Activated T-cell treated with anti-CD3 and anti-CD28 coated beads, Interleukin-2, amount 50 U/mL, for 24 hours (primary cell): Measurements from ENCODE around the gene CCDC38.

Source experiments
- DNase-seq: peaks from one replicate; pipeline ENCODE4 v3.0.0-alpha.2; 2020
- H3K27ac Mint-ChIP-seq: 2 replicates; pipeline ENCODE4 v1.8.0; 2020; ENCODE audit warnings: mild to moderate bottlenecking, mixed read lengths
- H3K27me3 Mint-ChIP-seq: 2 replicates; pipeline ENCODE4 v1.8.0; 2020; ENCODE audit warnings: mixed read lengths
- H3K36me3 Mint-ChIP-seq: 2 replicates; pipeline ENCODE4 v1.8.0; 2020; ENCODE audit warnings: low read depth, mixed read lengths
- H3K4me1 Mint-ChIP-seq: 2 replicates; pipeline ENCODE4 v1.8.0; 2020; ENCODE audit warnings: low read depth, mixed read lengths
- H3K4me3 Mint-ChIP-seq: 2 replicates; pipeline ENCODE4 v1.8.0; 2020; ENCODE audit warnings: mild to moderate bottlenecking, moderate library complexity, mixed read lengths
- H3K9me3 Mint-ChIP-seq: 2 replicates; pipeline ENCODE4 v1.8.0; 2020; ENCODE audit warnings: mixed read lengths

CCDC38 gene

DNA sequence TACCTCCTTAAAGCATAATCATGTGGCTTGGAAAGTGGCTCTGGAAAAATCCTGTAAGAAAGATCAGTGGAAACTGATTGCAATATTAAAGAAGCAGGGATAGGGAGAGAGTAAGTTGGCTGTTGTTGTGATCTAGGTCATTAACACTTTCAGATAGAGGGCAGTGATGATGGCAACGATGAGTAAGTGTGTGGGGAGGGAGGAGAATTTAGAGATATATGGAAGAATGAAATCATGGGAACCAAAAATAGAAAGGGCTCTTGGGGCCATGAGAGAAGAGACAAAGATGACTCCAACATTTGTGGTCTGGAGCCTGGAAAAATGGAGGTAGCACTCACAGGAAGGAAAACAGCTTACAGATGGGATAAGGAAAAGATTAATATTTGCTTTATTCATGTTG lies 60.3 kb downstream of the CCDC38 start:
- Mint-ChIP-seq H3K27ac (no peak overlapping the region), H3K4me3 (no peak overlapping the region), H3K27me3 (no peaks in the 10 kb centered on the region), H3K9me3 (no peaks in the 10 kb centered on the region), H3K36me3 (no peaks in the 10 kb centered on the region), H3K4me1 (no peaks in the 10 kb centered on the region)
- no peak for DNase-seq

DNA sequence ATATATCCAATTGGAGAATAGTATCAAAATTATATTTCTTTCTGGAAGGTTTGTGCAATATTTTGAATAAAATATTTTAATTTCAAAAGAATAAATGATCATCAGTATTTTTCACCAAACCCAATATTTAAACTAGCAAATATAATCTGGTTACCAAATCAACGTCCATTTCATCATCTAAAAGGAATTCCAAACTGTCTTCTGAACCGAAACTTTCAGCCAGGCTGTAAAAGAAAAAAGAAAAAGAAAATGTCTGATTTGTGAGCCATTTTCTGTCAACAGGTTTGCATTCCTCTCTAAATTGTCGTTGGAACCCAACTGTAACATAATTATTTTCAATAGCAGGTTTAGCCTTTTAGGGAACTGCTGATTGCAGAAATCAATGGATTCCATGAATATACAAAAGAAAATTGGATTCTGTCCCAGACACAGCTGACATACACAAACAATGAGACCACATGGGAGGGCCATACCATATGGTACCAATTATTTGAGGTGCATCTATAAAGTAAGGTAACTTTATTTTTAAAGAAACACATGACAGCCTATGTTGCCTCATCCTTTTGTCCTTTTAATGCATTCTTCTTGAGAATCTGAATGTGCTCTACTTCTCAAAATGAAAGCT lies 61.0 kb downstream of the CCDC38 start:
- H3K27me3 Mint-ChIP-seq: no peaks in the 10 kb centered on the region
- H3K4me1 Mint-ChIP-seq: no peaks in the 10 kb centered on the region
- no peak for DNase-seq
- no peak overlapping the region for H3K4me3 Mint-ChIP-seq
- no peaks in the 10 kb centered on the region for H3K9me3 Mint-ChIP-seq
- no peak overlapping the region for H3K27ac Mint-ChIP-seq
- H3K36me3 Mint-ChIP-seq: no peaks in the 10 kb centered on the region

DNA sequence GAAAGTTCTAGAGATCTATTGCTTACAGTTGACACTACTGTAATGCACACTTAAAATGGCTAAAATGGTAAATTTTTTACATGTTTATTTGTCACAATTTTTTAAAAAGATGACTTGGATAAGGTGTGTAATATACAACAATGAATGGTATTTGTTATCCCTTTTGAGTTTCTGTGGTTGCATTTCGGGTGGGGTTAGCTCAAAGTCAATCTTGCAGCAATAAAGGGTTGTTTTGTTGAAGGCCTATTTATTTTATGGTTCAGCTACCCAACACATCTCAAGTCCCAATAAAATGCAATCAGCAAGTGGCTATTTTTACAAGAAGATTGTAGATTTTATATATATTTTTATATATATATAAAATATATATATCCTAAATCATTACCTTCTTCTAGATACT lies 61.5 kb downstream of the CCDC38 start:
- Mint-ChIP-seq H3K9me3 (no peaks in the 10 kb centered on the region), H3K4me3 (no peak overlapping the region), H3K27me3 (no peaks in the 10 kb centered on the region), H3K4me1 (no peaks in the 10 kb centered on the region), H3K27ac (no peak overlapping the region), H3K36me3 (no peaks in the 10 kb centered on the region)
- DNase-seq: no peak

DNA sequence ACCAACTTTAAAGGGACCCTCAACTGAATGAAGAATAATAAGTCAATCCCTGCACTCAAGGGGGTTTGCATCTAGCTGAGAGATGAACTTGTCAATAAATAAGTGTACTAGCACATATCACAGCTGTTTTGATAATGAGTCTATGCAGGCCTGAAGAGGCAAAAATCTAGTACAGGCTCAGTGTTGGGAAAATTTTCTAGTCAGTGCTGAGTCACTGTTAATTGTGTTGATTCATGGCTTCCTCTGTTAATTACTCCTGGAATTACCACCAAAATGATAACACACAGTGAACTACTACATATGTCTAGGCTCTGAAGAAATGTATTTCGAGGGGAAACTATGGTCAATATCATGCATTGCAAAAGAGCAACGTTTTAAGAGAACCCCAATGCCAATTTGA lies 64.8 kb downstream of the CCDC38 start:
- Mint-ChIP-seq H3K4me3 (no peak overlapping the region), H3K27ac (no peak overlapping the region), H3K27me3 (no peaks in the 10 kb centered on the region), H3K36me3 (peaks cover 13% of the 10 kb centered on the region), H3K9me3 (no peaks in the 10 kb centered on the region), H3K4me1 (no peaks in the 10 kb centered on the region)
- no peak for DNase-seq

DNA sequence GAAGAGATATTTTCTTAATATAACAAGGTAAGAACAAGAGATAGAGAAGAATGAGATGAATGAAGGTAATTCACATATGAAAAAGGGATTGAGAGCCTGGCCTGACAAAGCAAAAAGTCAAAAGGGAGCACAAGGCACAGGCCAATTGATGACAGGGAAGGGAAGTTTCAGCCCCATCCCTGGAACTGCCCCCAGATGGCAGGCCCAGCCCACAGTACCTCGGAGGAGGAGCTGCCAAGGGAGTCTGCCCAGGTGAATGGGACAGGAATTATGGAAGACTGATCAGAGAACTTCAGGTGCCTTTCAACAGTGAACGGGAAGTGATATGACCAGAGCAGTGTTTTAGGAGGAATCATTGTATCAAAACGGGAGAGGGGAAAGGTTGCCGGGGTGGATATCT lies 68.0 kb downstream of the CCDC38 start:
- H3K4me3 Mint-ChIP-seq: no peak overlapping the region
- H3K4me1 Mint-ChIP-seq: peaks cover 2% of the 10 kb centered on the region
- DNase-seq: no peak
- H3K27ac Mint-ChIP-seq: no peak overlapping the region
- H3K36me3 Mint-ChIP-seq: peaks cover 39% of the 10 kb centered on the region
- no peaks in the 10 kb centered on the region for H3K27me3 Mint-ChIP-seq
- H3K9me3 Mint-ChIP-seq: no peaks in the 10 kb centered on the region

DNA sequence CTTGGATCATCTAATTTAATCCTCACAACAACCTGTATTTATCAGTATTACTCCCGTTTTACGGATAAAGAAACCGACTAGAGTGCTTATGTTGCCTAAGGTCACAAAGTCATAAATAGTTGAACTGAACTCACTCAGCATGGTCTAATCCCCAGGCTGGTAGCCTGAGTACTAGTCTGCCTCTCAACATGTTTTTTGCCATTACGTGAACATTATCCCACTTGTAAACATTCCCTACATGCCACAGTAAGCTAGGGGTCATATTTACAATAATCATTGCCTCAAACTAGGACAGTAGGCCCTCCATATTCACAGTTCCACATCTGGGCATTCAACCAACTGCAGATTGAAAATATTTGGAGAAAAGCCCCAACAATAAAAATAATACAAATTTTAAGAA lies 71.5 kb downstream of the CCDC38 start:
- no peaks in the 10 kb centered on the region for H3K27me3 Mint-ChIP-seq
- H3K27ac Mint-ChIP-seq: no peak overlapping the region
- no peaks in the 10 kb centered on the region for H3K9me3 Mint-ChIP-seq
- H3K36me3 Mint-ChIP-seq: peaks cover 72% of the 10 kb centered on the region
- peaks cover 10% of the 10 kb centered on the region for H3K4me1 Mint-ChIP-seq
- no peak overlapping the region for H3K4me3 Mint-ChIP-seq
- no peak for DNase-seq

DNA sequence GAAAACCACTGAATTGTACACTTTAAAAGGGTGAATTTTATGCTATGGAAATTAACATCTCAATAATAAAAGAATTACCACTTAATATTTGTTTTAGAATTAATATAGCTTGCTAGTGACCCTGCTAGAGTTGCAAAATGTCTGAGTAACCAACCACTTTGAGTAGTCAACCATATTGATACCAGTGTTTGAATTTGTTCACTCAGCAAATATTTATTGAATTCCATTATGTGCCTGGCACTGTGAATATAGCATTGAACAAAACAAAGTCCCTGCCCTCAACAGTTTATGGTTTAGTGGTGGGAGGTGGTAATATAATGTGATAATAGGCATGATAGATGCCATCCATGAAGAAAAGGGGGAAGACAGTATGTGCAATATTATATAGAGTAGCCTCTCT lies 79.1 kb downstream of the CCDC38 start:
- H3K9me3 Mint-ChIP-seq: no peaks in the 10 kb centered on the region
- no peak overlapping the region for H3K4me3 Mint-ChIP-seq
- no peak overlapping the region for H3K27ac Mint-ChIP-seq
- DNase-seq: no peak
- peaks cover 80% of the 10 kb centered on the region for H3K36me3 Mint-ChIP-seq
- peaks cover 36% of the 10 kb centered on the region for H3K4me1 Mint-ChIP-seq
- no peaks in the 10 kb centered on the region for H3K27me3 Mint-ChIP-seq

DNA sequence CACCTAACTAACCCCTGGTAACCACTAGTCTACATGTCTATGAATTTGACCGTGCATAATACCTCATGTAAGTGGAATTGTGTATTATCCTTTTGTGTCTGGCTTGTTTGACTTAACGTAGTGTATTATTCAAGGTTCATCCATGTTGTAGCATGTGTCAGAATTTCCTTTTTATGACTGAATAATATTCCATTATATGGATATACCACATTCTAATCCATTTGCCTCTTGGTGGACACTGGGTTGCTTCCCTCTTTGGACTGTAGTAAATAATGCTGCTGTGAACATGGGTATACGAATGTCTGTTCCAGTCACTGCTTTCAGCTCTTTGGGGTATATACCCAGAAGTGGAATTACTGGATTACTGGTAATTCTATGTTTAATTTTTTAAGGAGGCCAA lies 80.4 kb downstream of the CCDC38 start:
- Mint-ChIP-seq H3K36me3 (peaks cover 68% of the 10 kb centered on the region), H3K27ac (no peak overlapping the region), H3K4me1 (peaks cover 41% of the 10 kb centered on the region), H3K9me3 (no peaks in the 10 kb centered on the region), H3K4me3 (no peak overlapping the region), H3K27me3 (peaks cover 10% of the 10 kb centered on the region)
- DNase-seq: no peak

DNA sequence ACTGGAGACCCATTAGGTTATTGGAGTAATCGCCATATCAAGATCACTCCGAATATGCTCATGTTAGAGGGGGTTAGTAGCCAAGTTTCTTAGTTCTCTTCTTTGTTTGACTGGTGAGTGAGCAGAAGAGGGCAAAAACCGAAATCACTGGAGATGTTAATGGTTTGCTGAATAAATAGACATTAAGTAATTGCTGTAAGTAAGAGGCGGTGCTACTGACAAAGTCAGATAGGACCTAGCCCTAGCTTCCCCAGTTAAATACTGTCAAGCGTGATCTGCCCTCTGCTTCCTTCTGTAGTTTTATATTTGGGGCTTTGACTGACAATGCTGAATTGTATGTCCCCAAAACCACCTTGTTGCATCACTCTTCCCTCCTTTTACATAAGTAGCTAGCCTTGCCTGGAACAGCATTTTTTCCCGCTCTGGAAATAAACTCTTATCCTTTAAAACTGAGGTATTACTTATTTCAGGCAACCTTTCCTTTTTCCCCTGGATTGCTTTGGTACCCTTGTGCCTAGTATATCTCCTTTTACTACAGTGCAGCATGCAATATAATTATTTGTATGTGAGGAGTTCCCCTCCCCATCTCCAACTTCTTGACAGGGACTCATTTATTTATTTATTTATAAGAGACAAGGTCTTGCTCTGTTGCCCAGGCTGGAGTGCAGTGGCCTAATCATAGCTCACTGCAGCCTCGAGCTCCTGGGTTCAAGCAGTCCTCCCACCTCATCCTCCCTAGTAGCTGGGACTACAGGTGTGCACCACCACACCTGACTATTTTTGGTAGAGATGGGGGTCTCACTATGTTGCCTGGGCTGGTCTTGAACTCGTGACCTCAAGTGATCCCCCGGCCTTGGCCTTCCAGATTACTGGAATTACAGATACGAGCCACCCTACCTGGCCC lies 82.2 kb downstream of the CCDC38 start:
- Mint-ChIP-seq H3K27ac (no peak overlapping the region), H3K4me3 (no peak overlapping the region), H3K4me1 (peaks cover 41% of the 10 kb centered on the region), H3K36me3 (peaks cover 52% of the 10 kb centered on the region), H3K9me3 (no peaks in the 10 kb centered on the region), H3K27me3 (peaks cover 11% of the 10 kb centered on the region)
- DNase-seq: no peak

DNA sequence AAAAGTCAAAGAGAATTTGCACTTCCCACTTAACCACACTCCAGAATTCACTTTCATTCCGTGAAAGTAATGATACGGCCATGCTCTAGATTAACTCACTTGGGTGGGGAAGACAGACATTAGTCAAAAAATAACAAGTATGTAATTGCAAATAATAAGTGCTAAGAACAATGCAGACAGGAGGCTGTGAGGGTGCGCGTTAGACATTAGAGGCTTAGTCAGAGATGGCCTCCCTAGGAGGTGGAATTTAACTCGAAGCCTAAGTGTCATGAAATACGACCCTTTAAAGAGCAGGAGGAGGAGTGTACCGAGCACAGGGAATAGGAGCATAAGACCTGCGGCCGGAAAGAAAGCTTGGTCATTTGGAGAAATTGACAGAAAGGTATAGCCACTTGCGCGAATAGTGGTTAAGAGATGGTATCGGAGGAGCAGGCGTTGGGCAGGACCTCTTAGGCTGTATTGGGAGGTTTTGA lies 83.0 kb downstream of the CCDC38 start:
- H3K9me3 Mint-ChIP-seq: no peaks in the 10 kb centered on the region
- H3K27me3 Mint-ChIP-seq: peaks cover 14% of the 10 kb centered on the region
- peaks cover 44% of the 10 kb centered on the region for H3K36me3 Mint-ChIP-seq
- H3K27ac Mint-ChIP-seq: no peak overlapping the region
- no peak overlapping the region for H3K4me3 Mint-ChIP-seq
- H3K4me1 Mint-ChIP-seq: peaks cover 39% of the 10 kb centered on the region
- peak; percentile 44 for DNase-seq

DNA sequence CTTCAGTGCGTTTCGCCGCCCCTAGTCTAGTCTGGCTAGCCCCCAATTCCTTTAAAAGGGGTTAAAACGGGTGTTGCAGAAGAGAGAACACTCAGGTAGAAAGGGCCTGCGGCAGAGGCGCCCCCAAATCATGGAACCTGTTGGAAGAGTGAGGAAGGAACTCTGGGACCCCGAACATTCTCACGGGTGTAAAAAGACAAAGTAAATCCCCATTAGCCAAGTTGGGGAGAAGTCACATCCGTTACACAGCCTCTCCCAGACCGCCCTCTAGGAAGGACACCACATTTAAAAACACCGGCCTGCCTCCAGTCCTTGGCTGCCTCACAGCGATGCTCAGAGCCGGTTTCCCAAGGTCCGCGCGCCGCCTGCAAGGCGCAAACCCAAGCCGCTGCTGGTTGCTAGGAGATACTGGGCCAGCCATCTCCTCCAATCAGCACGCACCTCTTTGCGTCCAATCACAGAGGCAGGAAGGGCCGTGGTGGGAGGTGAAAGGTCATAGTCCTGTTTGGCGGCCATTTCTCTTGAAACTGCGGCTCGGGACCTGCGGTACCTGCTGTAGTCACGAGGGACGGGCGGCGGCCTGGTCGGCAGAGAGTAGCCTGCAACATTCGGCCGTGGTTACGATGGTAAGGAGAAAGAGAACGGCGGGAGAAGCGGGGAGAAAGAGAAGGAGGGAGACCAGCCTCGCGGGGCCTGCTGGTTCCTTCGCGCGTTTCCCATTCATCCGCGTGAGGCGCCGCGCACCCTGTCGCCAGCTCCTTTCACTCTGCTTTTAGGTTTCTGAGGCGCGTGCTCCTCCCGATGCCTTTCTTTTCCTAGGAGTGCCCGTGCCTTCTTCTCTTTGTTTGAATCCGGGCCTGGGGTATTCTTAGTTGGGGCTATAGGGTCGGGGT lies 83.7 kb downstream of the CCDC38 start, which contains the start of gene SNRPF:
TSS of gene SNRPF (plus strand) at position 502 of the 893 bp plus-strand sequence. CDS start at position 624, 122 bp downstream.
- peaks cover 15% of the 10 kb centered on the region for H3K27me3 Mint-ChIP-seq
- H3K4me3 Mint-ChIP-seq: no peak within 1 kb of the TSS
- peaks cover 37% of the 10 kb centered on the region for H3K4me1 Mint-ChIP-seq
- H3K27ac Mint-ChIP-seq: no peak within 1 kb of the TSS
- H3K36me3 Mint-ChIP-seq: peaks cover 37% of the 10 kb centered on the region
- H3K9me3 Mint-ChIP-seq: no peaks in the 10 kb centered on the region
- peak; percentile 95 for DNase-seq

DNA sequence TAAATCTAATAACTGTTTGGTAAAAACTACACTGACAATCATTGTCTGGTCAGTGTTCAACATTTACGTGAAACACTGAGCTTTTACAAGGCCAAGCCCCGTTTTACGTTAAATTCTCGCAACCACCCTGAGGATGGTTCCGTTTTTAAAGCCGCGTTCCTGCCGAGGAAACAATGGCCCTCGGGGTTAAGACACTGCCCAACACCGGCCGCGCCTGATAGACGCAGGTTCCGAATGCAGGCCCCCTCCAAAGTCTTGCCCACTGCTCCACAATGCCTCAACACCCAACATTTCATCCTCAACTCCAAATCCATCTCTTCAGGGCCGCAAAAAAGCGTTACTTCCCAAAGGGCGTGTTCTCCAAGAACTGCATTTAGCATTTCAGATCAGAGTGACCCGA lies 84.6 kb downstream of the CCDC38 start:
- Mint-ChIP-seq H3K27ac (no peak overlapping the region), H3K4me1 (peaks cover 29% of the 10 kb centered on the region), H3K36me3 (peaks cover 28% of the 10 kb centered on the region), H3K4me3 (no peak overlapping the region), H3K9me3 (no peaks in the 10 kb centered on the region), H3K27me3 (peaks cover 15% of the 10 kb centered on the region)
- DNase-seq: no peak

DNA sequence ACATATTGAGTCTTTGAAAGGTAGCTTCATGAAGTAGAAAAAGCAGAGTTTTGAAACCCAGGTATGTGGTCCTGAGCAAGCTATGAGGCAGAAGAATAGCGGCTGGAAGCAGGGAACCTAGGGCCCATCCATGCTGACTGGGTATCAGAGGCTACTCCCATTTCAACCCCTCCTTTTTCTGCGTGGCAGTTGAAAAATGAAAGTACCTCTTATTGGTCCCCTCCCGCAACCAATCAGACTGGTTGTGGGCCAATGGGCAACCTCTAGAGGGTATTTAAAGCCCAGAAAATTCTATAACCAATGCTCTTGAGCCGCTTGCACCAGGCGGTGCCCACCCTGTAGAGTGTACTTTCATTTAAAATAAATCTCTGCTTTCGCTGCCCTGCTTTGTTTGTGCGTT lies 85.3 kb downstream of the CCDC38 start:
- Mint-ChIP-seq H3K4me1 (peaks cover 25% of the 10 kb centered on the region), H3K4me3 (no peak overlapping the region), H3K36me3 (peaks cover 21% of the 10 kb centered on the region), H3K27me3 (peaks cover 15% of the 10 kb centered on the region), H3K27ac (no peak overlapping the region), H3K9me3 (no peaks in the 10 kb centered on the region)
- DNase-seq: no peak

DNA sequence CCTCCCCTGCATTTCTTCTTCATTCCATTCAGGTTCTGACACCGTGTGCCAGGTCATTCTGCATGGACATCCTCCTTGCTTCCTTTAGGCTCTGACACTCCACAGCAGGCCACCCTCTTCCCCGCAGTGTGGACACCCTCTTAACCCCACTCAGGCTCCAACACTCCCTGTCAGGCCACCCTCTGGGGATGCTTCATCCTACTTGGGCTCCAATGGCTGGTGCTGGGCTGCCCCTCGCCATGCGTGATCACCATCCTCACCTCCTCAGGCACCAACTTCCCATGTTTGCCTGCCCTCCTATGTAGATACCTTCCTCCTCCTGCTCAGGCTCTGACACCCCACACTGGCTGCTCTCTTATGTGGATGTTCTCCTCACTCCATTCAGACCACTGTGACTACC lies 90.3 kb downstream of the CCDC38 start:
- no peaks in the 10 kb centered on the region for H3K36me3 Mint-ChIP-seq

More for the DNA sequence above, 90.3 kb downstream of the CCDC38 start:
- H3K4me3 Mint-ChIP-seq: no peak overlapping the region
- H3K4me1 Mint-ChIP-seq: peaks cover 6% of the 10 kb centered on the region
- no peak overlapping the region for H3K27ac Mint-ChIP-seq
- peaks cover 6% of the 10 kb centered on the region for H3K27me3 Mint-ChIP-seq
- DNase-seq: no peak
- no peaks in the 10 kb centered on the region for H3K9me3 Mint-ChIP-seq
